Erythroblast (primary cell): ENCODE results near the gene CDKN2C.

Experiments
- GATA1 ChIP-seq: IDR thresholded peaks from 2 replicates; pipeline ENCODE4 v1.6.1; 2011; ENCODE audit warnings: low read depth, mild to moderate bottlenecking, control low read depth, low read length, moderate library complexity
- POLR2A ChIP-seq: IDR thresholded peaks from 2 replicates; pipeline ENCODE4 v1.6.1; 2011; ENCODE audit warnings: mild to moderate bottlenecking, low read length

- TF ChIP-seq POLR2A (peak; percentile 81), GATA1 (no peak)
Measured at GRCh38 chr1:50968158-50968820, 1.8 kb upstream of the CDKN2C start.
